COR-L47 (cell line): Measurements from ENCODE around the gene NR2E3.
A peak's percentile ranks its signal among the peaks of the same experiment; 100 is the strongest.

ENCODE experiments used
- DNase-seq: peaks from one replicate; lab custom pipeline; 2025; lab: John Stamatoyannopoulos, UW

Gene NR2E3

DNA sequence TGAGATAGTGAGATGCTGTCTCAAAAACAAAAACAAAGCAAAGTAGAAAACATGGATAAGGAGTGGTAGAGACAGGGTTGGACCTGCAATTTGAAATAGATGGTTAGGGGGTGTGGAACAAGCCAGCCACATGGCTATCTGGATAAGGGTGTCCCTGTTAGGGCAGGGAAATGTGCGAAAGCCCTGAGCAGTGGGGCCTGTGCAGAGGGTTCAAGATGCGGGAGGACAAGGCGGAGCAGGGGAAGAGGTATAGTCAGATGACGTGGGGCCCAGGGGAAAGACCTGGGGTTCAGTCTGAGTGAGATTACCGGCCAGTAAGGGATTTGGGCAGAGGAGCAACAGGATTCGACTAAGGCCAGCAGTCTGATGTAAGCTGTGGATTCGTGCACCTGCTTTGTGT is 18.4 kb upstream of the NR2E3 start:
- DNase-seq, result no peak

DNA sequence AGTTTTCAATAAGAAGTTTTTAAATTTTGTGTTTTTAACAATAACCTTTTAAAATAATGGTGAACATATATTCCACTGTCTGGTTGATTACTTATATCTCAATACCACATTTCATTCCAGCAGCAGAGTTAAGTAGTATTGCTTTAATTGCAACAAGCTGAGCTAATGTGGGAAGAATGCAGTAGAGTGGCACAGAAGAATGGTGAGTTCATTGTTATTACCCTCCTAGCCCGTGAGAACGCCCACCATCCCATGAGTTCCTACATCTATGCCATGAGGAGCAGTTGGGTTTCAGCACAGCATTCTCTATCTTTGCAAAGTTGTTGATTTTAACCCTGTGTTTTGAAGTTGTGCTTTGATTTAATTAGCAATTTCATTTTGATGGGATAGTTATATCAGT is 17.8 kb upstream of the NR2E3 start:
- DNase-seq, result no peak

DNA sequence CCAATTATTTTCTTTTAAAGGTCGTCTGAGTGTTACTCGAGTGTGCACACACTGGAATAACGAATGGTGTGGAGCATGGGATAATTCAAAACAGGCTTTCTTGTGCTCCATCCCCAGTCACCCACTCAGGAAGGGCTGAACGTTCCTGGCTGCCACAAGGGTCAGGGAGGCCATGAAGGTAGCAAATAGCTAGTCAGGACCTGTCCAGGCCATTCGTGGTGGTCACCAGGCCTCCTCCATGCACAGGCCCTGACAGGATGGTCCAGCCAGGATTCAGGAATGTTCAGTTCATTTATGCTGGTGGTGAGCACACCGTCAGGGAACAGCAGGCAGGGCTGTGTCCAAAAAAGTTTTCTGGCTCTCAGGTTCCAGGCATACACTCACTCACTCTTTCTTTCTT is 11.7 kb upstream of the NR2E3 start:
- no peak for DNase-seq

DNA sequence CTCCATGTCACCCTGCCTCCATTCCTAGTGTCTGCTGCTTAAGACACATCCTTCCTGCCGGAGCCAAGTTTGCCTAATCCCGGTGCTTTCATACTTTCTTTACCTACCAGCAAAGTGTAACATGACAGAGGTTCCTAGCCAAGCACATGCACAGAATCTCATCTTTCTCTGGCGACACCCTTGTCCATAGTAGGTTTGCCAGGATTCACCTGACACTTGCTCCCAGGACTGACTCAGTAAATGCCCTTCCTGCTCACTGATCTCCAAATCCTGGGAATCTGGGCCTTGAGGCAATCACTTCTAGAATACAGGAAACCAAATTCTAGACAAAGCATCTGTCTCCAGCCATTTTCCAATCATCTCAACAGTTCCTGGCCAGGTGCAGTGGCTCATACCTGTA is 10.2 kb upstream of the NR2E3 start:
- no peak for DNase-seq

GRCh38 chr15:71800835-71801745 is 9.3 kb upstream of the NR2E3 start:
- peak; percentile 47 for DNase-seq

DNA sequence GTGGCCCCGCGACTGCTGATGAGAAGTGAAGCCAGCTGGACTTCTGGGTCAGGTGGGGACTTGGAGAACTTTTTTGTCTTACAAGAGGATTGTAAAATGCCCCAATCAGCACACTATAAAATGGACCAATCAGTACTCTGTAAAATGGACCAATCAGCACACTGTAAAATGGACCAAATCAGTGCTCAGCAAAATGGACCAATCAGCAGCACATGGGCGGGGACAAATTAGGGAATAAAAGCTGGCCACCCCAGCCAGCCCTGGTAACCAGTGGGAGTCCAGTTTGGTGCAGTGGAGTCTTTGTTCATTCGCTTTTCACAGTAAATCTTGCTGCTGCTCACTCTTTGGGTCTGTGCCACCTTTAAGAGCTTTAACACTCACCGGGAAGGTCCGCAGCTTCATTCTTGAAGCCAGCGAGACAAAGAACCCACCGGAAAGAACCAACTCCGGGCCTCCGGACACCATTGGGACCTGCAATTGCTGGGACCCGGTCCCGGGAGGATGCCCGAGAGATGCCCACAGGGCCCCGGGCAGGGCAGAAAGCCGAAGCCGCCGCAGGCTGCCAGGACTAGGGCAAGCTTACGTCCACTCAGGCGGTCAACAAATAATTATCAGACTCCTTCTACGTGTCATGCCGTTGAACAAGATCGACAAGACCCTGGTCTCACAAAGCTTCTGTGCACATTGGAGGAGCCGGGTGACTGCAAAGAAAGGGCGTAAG is 8.3 kb upstream of the NR2E3 start:
- DNase-seq, result no peak

DNA sequence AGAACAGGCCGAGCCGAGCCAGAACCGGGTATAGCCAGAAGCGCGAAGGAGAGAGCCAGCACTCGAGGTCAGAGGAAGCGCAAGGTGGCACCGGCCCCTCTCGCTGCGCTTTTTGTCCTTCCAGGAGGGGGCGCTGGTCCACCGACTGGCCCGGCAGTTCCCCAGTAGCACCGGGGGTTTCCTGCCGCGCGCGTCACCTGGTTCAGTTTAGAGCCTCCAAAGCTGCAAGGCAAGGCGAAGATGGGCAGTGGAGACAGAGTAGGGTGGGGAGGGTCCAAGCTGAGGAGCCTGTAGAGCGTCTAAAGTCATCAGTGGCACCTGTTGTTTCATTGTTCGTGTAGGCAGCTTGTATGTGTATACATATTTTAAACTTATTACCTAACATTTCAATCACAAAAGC is 7.6 kb upstream of the NR2E3 start:
- no peak for DNase-seq

- DNase-seq, result no peak
These were observed 6.1 kb upstream of the NR2E3 start for GRCh38 chr15:71804226-71804625.

- DNase-seq, result no peak
These were observed 5.5 kb upstream of the NR2E3 start for GRCh38 chr15:71804695-71805470.

- DNase-seq, result no peak
These were observed 3.9 kb upstream of the NR2E3 start for GRCh38 chr15:71806452-71806931.

DNA sequence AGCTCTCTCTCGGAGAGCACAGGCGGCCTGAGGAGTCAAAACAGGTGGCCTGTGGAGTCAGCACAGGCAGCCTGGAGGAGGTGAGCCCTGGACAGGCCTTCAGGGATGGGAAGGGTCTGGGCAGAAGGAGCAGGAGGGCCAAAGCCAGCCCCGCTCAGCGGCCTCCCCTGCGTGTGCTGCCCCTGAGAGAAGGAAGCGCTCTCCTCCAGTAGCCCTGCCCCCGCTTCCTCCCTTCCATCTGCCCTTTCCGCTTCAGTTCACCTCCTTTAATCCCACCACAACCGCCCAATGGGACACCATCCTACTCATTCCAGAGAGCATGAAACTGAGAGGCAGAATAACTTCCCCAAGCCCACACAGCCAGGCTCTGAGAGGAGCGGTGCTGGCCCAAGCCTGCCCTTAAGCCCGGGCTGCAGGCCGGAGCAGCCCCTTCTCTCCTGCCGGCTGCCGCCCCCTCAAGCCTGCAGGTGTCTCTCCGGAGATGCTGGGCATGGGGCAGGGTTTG is 3.2 kb upstream of the NR2E3 start:
- DNase-seq, result no peak

DNA sequence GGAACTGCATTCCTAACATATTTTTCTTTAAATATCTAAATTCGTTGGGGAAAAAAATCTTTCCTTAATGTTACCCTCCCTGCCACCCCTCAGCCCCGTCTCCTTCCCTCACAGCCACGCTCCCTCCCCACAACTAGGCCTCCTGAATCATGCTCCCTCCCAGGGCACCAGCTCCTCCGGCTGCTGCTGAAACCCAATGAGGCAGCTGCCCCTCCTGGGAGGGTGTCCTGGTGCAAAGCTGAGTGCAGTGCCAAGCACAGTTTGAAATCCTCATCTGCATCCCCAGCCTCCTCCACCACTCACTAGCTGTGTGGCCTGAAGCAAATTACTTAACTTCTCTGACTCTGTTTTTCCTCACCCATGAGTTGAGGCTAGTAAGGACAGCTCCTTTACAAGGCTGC is 2.7 kb upstream of the NR2E3 start:
- no peak for DNase-seq

DNA sequence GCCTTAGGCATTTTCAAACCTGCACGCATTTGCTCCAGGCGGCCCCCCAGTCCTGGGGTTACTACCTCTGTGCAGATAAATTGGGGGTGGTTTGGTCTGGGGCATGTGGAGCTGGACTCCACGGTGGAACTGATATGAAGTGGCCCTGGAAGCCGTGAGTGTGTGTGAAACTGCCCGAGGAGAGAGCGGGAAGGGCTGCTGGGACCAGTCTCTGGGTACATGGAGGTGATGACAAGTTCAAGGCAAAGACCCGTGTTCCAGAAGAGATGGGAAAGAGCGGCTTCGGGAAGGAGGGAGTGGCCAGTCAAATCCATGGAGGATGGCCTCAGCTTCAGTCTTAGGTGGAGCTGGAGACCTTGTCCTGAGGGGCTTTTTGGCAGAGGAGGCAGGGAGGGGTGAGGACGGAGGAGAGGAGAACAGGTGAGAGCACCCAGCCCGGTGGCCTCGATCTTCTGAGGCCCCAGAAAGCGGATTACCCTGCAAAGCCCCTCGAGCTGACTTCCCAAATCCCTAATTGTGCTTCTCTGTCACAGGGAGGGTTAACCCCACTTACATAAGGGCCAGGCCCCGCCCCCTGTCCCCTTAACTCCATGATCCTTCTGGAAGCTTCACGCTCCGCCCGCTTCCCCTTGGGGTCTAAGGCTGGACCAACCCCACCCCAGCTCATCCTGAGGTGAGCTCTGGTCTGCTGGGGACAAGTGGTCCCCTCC is 1.9 kb upstream of the NR2E3 start:
- DNase-seq, result no peak

- DNase-seq, result no peak
These were observed 1.0 kb upstream of the NR2E3 start for GRCh38 chr15:71809346-71809745.

GRCh38 chr15:71811036-71811736 is 832 bp downstream of the NR2E3 start:
- no peak for DNase-seq

GRCh38 chr15:71811752-71812735 is 1.7 kb downstream of the NR2E3 start:
- DNase-seq, result no peak

DNA sequence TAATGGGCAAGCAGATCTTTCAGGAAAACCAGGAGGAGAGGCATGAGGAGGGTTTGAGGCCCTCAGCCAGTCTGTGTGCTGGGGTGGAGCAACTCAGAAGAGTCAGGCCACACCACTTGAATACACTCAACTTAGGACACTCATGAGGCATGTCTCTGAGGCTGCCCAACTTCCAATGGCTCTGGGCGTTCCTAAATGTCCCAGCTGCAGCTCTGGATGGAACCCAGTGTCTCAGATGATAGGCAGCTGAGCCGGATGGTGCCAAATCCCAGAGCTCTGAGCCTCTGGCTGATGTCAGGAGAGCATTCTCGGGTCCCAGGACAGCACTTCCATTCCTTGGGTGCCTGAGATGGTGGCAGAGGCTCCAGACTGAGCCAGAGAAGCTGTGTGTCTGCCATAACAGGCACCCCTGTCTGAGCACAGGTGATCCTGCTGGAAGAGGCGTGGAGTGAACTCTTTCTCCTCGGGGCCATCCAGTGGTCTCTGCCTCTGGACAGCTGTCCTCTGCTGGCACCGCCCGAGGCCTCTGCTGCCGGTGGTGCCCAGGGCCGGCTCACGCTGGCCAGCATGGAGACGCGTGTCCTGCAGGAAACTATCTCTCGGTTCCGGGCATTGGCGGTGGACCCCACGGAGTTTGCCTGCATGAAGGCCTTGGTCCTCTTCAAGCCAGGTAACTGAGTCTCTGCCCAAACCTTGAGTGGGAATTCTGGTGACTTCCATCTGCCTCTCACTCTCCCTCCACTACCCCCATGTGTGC is 2.8 kb downstream of the NR2E3 start:
- DNase-seq, result no peak

GRCh38 chr15:71813723-71814470 is 3.5 kb downstream of the NR2E3 start:
- no peak for DNase-seq
